HepG2 (cell line): ENCODE data around the gene SLC38A2. TPM values are rescaled to one million over a fixed set of nuclear protein-coding genes. Genes with fewer than 3 reads are reported as not detected.

Experiments
- FOXC1 ChIP-seq: sonication (generic); formaldehyde crosslinking; IDR thresholded peaks from 2 replicates; pipeline ENCODE4 v1.8.0; 2022; ENCODE audit warnings: mild to moderate bottlenecking, missing genetic modification reagents, borderline replicate concordance
- HMG20B ChIP-seq: conservative IDR thresholded peaks from 2 replicates; pipeline ENCODE4 v1.6.1; 2016; ENCODE audit warnings: missing genetic modification reagents, missing compliant biosample characterization
- IRX3 ChIP-seq: sonication (generic); formaldehyde crosslinking; IDR thresholded peaks from 2 replicates; pipeline ENCODE4 v1.8.1; 2023; ENCODE audit warnings: mild to moderate bottlenecking, low read depth, missing genetic modification reagents, borderline replicate concordance
- KMT2B ChIP-seq: IDR thresholded peaks from 2 replicates; pipeline ENCODE4 v1.6.1; 2016; ENCODE audit warnings: missing genetic modification reagents, missing compliant biosample characterization
- MAF1 ChIP-seq: sonication (generic); formaldehyde crosslinking; IDR thresholded peaks from 2 replicates; pipeline ENCODE4 v1.5.0; 2020; ENCODE audit warnings: missing genetic modification reagents, borderline replicate concordance
- MEF2D ChIP-seq: sonication (generic); formaldehyde crosslinking; IDR thresholded peaks from 2 replicates; pipeline ENCODE4 v1.5.1; 2020; ENCODE audit warnings: mild to moderate bottlenecking, missing genetic modification reagents
- NAIF1 ChIP-seq: sonication (generic); formaldehyde crosslinking; IDR thresholded peaks from 2 replicates; pipeline ENCODE4 v1.5.0; 2020; ENCODE audit warnings: mild to moderate bottlenecking, missing genetic modification reagents, borderline replicate concordance
- PAX8 ChIP-seq: sonication (generic); formaldehyde crosslinking; IDR thresholded peaks from 2 replicates; pipeline ENCODE4 v1.8.0; 2022; ENCODE audit warnings: mild to moderate bottlenecking, missing genetic modification reagents, borderline replicate concordance
- SOX6 ChIP-seq, 2 experiments: fragments of 450-650 bp in 1 of 2; sonication (generic) in 1 of 2; formaldehyde crosslinking in 1 of 2; IDR thresholded peaks; 2 replicates each; pipeline versions ENCODE4 v1.4.0 to v1.6.1; 2017 to 2020; ENCODE audit warnings: antibody characterized with exemption in 1 of 2, mild to moderate bottlenecking in 1 of 2, missing genetic modification reagents in 1 of 2
- ZFY ChIP-seq: sonication (generic); formaldehyde crosslinking; IDR thresholded peaks from 2 replicates; pipeline ENCODE4 v1.4.0; 2020; ENCODE audit warnings: missing genetic modification reagents
- ZNF230 ChIP-seq: sonication (generic); formaldehyde crosslinking; IDR thresholded peaks from 2 replicates; pipeline ENCODE4 v1.4.0; 2020; ENCODE audit warnings: mild to moderate bottlenecking, missing genetic modification reagents
- ZNF558 ChIP-seq: sonication (generic); formaldehyde crosslinking; IDR thresholded peaks from 2 replicates; pipeline ENCODE4 v1.9.0; 2022; ENCODE audit warnings: mild to moderate bottlenecking, missing genetic modification reagents, borderline replicate concordance
- ZSCAN20 ChIP-seq: sonication (generic); formaldehyde crosslinking; IDR thresholded peaks from 2 replicates; pipeline ENCODE4 v1.4.0; 2020; ENCODE audit warnings: missing genetic modification reagents, mild to moderate bottlenecking, borderline replicate concordance
- ZSCAN22 ChIP-seq: sonication (generic); formaldehyde crosslinking; IDR thresholded peaks from 2 replicates; pipeline ENCODE4 v1.4.0; 2020; ENCODE audit warnings: mild to moderate bottlenecking, missing genetic modification reagents
- polyA plus RNA-seq, 8 experiments: library from polyadenylated mRNA; depleted of rRNA in 3 of 8; stranded (reverse) in 7 of 8; unstranded in 1 of 8; fragments of >200 nt; fragmentation: Illumina TruSeq in 4 of 8; extraction: Trizol in 4 of 8; gene quantifications; 2 replicates each; pipeline versions ENCODE4 v1.2.1 to v1.2.3, GENCODE V29; 2011 to 2016; ENCODE audit warnings: low read depth in 4 of 8, missing spikeins in 1 of 8, mixed read lengths in 1 of 8; ENCODE audit not compliant: insufficient read depth in 1 of 8
- total RNA-seq, 5 experiments: library from RNA; depleted of rRNA; stranded (reverse); fragments of >200 nt; fragmentation: Illumina TruSeq; extraction: Trizol; gene quantifications; 2 replicates each; pipeline ENCODE4 v1.2.3, GENCODE V29; 2016; ENCODE audit warnings: low read depth in 1 of 5
- TF ChIP-seq, protein P1 (sequence below): sonication (generic); formaldehyde crosslinking; IDR thresholded peaks from 2 replicates; pipeline ENCODE4 v1.9.0; 2021; ENCODE audit warnings: missing genetic modification reagents, borderline replicate concordance
- TF ChIP-seq, protein P2 (sequence below): sonication (generic); formaldehyde crosslinking; IDR thresholded peaks from 2 replicates; pipeline ENCODE4 v1.5.0; 2020; ENCODE audit warnings: missing genetic modification reagents, mild to moderate bottlenecking, borderline replicate concordance
- TF ChIP-seq, protein P3 (sequence below): sonication (generic); formaldehyde crosslinking; conservative IDR thresholded peaks from 2 replicates; pipeline ENCODE4 v1.4.0; 2020; ENCODE audit warnings: missing genetic modification reagents
- TF ChIP-seq, protein P4 (sequence below): sonication (generic); formaldehyde crosslinking; IDR thresholded peaks from 2 replicates; pipeline ENCODE4 v1.8.1; 2023; ENCODE audit warnings: missing genetic modification reagents, inconsistent platforms, borderline replicate concordance
- TF ChIP-seq, protein P5 (sequence below): IDR thresholded peaks from 2 replicates; pipeline ENCODE4 v1.6.1; 2016; ENCODE audit warnings: control low read depth
- TF ChIP-seq, protein P6 (sequence below): sonication (generic); formaldehyde crosslinking; IDR thresholded peaks from 2 replicates; pipeline ENCODE4 v1.4.0; 2020; ENCODE audit warnings: missing genetic modification reagents

SLC38A2 gene
- total and polyA plus RNA-seq, 2 of the 13 experiments (the other 11 are each of a cell fraction or from before 2014, with no cell fraction given) = 368 to 880 TPM

DNA sequence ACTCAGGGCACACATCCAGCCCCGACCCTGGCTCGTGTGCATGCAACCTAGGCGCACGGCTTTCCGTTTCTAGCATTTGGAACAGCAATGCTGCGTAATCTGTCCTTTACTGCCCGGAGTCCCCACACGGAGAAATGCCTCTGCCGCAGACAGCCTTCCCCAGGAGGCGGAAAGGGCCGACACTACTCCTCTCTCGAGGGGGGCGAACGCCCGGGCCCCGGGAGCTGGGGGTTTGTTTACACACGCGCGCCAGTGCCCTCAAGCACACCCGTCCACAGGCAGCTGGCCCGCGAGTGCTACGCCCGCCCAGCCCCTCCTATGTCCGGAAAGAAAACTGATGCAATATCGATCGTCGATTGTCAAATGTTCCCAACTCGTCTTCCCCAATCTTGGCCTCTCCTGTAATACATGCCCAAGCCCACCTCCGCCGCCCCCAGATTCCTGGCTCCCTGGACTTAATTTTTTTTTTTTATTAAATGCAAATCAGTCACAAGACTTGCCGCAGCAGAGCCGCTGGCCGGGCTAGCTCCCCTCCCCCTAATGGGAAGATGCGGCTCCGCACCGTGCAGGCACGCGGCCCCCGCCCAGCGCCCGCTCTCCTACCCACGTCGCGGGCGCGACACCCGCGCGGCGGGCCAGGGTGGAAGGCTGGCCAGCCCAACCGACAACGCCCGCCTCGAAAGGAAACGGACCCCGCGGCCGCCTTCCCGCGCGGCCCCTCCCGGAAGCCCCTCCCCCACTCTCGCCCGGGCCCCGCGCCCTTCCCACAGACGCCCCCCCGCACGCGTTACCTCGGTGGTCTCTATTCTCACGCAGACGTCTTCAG, 642 bp downstream of the SLC38A2 start (continued):
- TF ChIP-seq, protein P1, sequence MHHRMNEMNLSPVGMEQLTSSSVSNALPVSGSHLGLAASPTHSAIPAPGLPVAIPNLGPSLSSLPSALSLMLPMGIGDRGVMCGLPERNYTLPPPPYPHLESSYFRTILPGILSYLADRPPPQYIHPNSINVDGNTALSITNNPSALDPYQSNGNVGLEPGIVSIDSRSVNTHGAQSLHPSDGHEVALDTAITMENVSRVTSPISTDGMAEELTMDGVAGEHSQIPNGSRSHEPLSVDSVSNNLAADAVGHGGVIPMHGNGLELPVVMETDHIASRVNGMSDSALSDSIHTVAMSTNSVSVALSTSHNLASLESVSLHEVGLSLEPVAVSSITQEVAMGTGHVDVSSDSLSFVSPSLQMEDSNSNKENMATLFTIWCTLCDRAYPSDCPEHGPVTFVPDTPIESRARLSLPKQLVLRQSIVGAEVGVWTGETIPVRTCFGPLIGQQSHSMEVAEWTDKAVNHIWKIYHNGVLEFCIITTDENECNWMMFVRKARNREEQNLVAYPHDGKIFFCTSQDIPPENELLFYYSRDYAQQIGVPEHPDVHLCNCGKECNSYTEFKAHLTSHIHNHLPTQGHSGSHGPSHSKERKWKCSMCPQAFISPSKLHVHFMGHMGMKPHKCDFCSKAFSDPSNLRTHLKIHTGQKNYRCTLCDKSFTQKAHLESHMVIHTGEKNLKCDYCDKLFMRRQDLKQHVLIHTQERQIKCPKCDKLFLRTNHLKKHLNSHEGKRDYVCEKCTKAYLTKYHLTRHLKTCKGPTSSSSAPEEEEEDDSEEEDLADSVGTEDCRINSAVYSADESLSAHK (CRISPR knock-in tag) = no peak
- TF ChIP-seq NAIF1 (peak; percentile 29; the same call in 1 of the 2 replicates), ZNF558 (CRISPR knock-in tag) (no peak), PAX8 (CRISPR knock-in tag) (no peak), FOXC1 (CRISPR knock-in tag) (no peak), MAF1 (CRISPR knock-in tag) (no peak; the same call in 1 of the 2 replicates), ZSCAN22 (CRISPR knock-in tag) (no peak; the same call in 1 of the 2 replicates), ZNF230 (CRISPR knock-in tag) (no peak), SOX6 (IDR thresholded peaks at IDR 0.05) (no peak), SOX6 (CRISPR knock-in tag; IDR thresholded peaks at IDR 0.05) (no peak), ZFY (CRISPR knock-in tag) (no peak), MEF2D (CRISPR knock-in tag) (no peak), HMG20B (CRISPR knock-in tag) (no peak), IRX3 (CRISPR knock-in tag) (no peak; the same call in 1 of the 2 replicates), KMT2B (CRISPR knock-in tag) (no peak; the same call in 1 of the 2 replicates), ZSCAN20 (CRISPR knock-in tag) (no peak)
- TF ChIP-seq, protein P2, sequence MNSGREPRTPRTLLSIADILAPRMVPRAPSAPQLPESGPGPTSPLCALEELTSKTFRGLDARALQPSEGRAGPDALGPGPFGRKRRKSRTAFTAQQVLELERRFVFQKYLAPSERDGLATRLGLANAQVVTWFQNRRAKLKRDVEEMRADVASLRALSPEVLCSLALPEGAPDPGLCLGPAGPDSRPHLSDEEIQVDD (CRISPR knock-in tag) = no peak
- TF ChIP-seq, protein P3, sequence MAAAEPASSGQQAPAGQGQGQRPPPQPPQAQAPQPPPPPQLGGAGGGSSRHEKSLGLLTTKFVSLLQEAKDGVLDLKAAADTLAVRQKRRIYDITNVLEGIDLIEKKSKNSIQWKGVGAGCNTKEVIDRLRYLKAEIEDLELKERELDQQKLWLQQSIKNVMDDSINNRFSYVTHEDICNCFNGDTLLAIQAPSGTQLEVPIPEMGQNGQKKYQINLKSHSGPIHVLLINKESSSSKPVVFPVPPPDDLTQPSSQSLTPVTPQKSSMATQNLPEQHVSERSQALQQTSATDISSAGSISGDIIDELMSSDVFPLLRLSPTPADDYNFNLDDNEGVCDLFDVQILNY (CRISPR knock-in tag) = no peak
- TF ChIP-seq, protein P4, sequence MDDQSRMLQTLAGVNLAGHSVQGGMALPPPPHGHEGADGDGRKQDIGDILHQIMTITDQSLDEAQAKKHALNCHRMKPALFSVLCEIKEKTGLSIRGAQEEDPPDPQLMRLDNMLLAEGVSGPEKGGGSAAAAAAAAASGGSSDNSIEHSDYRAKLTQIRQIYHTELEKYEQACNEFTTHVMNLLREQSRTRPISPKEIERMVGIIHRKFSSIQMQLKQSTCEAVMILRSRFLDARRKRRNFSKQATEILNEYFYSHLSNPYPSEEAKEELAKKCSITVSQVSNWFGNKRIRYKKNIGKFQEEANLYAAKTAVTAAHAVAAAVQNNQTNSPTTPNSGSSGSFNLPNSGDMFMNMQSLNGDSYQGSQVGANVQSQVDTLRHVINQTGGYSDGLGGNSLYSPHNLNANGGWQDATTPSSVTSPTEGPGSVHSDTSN (CRISPR knock-in tag) = 0 out of 2 replicates have a peak, but pooled peaks have one; percentile 48
- TF ChIP-seq, protein P5, sequence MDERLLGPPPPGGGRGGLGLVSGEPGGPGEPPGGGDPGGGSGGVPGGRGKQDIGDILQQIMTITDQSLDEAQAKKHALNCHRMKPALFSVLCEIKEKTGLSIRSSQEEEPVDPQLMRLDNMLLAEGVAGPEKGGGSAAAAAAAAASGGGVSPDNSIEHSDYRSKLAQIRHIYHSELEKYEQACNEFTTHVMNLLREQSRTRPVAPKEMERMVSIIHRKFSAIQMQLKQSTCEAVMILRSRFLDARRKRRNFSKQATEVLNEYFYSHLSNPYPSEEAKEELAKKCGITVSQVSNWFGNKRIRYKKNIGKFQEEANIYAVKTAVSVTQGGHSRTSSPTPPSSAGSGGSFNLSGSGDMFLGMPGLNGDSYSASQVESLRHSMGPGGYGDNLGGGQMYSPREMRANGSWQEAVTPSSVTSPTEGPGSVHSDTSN (CRISPR knock-in tag) = no peak
- TF ChIP-seq, protein P6, sequence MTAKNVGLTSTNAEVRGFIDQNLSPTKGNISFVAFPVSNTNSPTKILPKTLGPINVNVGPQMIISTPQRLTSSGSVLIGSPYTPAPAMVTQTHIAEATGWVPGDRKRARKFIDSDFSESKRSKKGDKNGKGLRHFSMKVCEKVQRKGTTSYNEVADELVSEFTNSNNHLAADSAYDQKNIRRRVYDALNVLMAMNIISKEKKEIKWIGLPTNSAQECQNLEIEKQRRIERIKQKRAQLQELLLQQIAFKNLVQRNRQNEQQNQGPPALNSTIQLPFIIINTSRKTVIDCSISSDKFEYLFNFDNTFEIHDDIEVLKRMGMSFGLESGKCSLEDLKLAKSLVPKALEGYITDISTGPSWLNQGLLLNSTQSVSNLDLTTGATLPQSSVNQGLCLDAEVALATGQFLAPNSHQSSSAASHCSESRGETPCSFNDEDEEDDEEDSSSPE (CRISPR knock-in tag) = no peak
